Measurements from ENCODE around the gene MRRF.
"Not testable (repeated sequence)": the region's sequence is repeated elsewhere in the genome, so short reads cannot be mapped to it uniquely, and the experiment has no call there.

The MRRF gene

GRCh38 chr9:122277285-122277897 lies 12.7 kb downstream of the MRRF start:
- FAIRE-seq = no peak

GRCh38 chr9:122281368-122281767 lies 16.7 kb downstream of the MRRF start:
- no peak for FAIRE-seq

- no peak for FAIRE-seq
Observed at GRCh38 chr9:122286764-122287163, 22.1 kb downstream of the MRRF start.

- FAIRE-seq = no peak
Observed at GRCh38 chr9:122287214-122287720, 22.6 kb downstream of the MRRF start.

- no peak for FAIRE-seq
Observed at GRCh38 chr9:122291458-122291857, 26.8 kb downstream of the MRRF start.

GRCh38 chr9:122294531-122294930 lies 29.8 kb downstream of the MRRF start:
- no peak for FAIRE-seq

- FAIRE-seq = no peak
Observed at GRCh38 chr9:122297512-122297911, 32.8 kb downstream of the MRRF start.

GRCh38 chr9:122302237-122303093 lies 37.8 kb downstream of the MRRF start:
- no peak for FAIRE-seq

- FAIRE-seq = no peak
Observed at GRCh38 chr9:122307061-122307460, 42.4 kb downstream of the MRRF start.

- no peak for FAIRE-seq
Observed at GRCh38 chr9:122307925-122308324, 43.2 kb downstream of the MRRF start.

- FAIRE-seq = no peak
Observed at GRCh38 chr9:122309861-122310260, 45.2 kb downstream of the MRRF start.

GRCh38 chr9:122314165-122314564 lies 49.5 kb downstream of the MRRF start:
- no peak for FAIRE-seq

GRCh38 chr9:122315534-122315933 lies 50.9 kb downstream of the MRRF start:
- FAIRE-seq = no peak

- no peak for FAIRE-seq
Observed at GRCh38 chr9:122318284-122318683, 53.6 kb downstream of the MRRF start.

GRCh38 chr9:122320413-122320881 lies 55.8 kb downstream of the MRRF start:
- no peak for FAIRE-seq

- no peak for FAIRE-seq
Observed at GRCh38 chr9:122322553-122322952, 57.9 kb downstream of the MRRF start.

GRCh38 chr9:122324665-122325064 lies 60.0 kb downstream of the MRRF start:
- not testable (repeated sequence) for FAIRE-seq

- FAIRE-seq = no peak
Observed at GRCh38 chr9:122325124-122325523, 60.4 kb downstream of the MRRF start.

- FAIRE-seq = no peak
Observed at GRCh38 chr9:122327175-122327574, 62.5 kb downstream of the MRRF start.

GRCh38 chr9:122329597-122329996 lies 64.9 kb downstream of the MRRF start:
- FAIRE-seq = no peak

- FAIRE-seq = not testable (repeated sequence)
Observed at GRCh38 chr9:122330466-122330865, 65.8 kb downstream of the MRRF start.

GRCh38 chr9:122331523-122331927 lies 66.8 kb downstream of the MRRF start:
- FAIRE-seq = no peak

- FAIRE-seq = no peak
Observed at GRCh38 chr9:122332083-122332482, 67.4 kb downstream of the MRRF start.

GRCh38 chr9:122332644-122333043 lies 68.0 kb downstream of the MRRF start:
- FAIRE-seq = no peak

Measured in islet of Langerhans (tissue), 1 donor.